Fibroblast of mammary gland (primary cell): ENCODE measurements around the gene CLDN7.
"Not testable (repeated sequence)": the region's sequence is repeated elsewhere in the genome, so short reads cannot be mapped to it uniquely, and the experiment has no call there.

Experiments used
- DNase-seq: peaks from one replicate; pipeline ENCODE4 v3.0.0-alpha.2; 2010; ENCODE audit warnings: low read depth
- H3K4me3 ChIP-seq: 2 replicates; pipeline ENCODE4 v1.5.1; 2011; ENCODE audit warnings: low read depth, mild to moderate bottlenecking, low read length, moderate library complexity; ENCODE audit not compliant: control insufficient read depth
- CTCF ChIP-seq: conservative IDR thresholded peaks from 2 replicates; pipeline ENCODE4 v1.5.1; 2011; ENCODE audit warnings: low read depth, low read length, inconsistent platforms; ENCODE audit not compliant: control insufficient read depth, insufficient read depth

The CLDN7 gene

GRCh38 chr17:7250695-7251627 is 11.3 kb downstream of the CLDN7 start:
- no peak for DNase-seq
- TF ChIP-seq CTCF: no peak
- H3K4me3 ChIP-seq: peak overlapping the region; percentile 94

DNA sequence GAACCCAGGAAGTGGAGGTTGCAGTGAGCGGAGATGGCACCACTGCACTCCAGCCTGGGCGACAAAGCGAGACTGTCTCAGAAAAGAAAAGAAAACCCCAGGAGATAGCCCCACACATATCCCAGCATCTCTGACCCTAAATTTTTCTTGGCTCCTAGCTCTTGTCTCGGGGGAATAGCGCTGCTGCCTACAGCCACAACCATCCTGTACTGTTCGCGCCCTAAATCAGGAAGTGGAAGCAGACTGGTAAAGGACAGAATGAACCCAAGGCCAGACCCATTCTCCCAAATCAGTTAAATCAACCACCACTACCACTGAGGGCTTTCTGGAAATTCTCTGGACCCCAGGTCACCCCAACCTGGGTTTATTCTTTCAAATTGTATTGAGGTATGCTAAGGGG is 12.4 kb downstream of the CLDN7 start:
- no peak for DNase-seq
- H3K4me3 ChIP-seq: peak overlapping the region; percentile 94
- no peak for TF ChIP-seq CTCF

DNA sequence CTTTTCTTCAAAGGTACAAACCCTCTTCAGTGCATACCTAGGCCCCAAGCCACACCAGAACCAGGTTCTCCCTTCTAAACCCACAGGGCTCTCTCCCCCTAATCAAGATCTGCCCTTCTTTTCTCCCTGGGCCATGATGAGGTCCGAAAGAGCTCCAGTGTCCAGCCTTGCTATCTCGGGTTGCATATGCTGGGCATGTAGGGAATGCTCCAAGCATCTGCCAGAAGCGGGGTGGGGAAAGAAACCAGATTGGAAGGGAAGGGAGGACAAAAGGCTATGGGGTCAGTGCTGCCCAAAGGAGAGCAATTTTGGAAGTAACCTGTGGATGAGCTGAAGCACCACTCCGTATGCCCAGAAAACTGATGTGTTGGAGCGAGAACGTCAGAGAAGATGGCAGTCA is 13.1 kb downstream of the CLDN7 start:
- H3K4me3 ChIP-seq: no peak overlapping the region
- DNase-seq: no peak

DNA sequence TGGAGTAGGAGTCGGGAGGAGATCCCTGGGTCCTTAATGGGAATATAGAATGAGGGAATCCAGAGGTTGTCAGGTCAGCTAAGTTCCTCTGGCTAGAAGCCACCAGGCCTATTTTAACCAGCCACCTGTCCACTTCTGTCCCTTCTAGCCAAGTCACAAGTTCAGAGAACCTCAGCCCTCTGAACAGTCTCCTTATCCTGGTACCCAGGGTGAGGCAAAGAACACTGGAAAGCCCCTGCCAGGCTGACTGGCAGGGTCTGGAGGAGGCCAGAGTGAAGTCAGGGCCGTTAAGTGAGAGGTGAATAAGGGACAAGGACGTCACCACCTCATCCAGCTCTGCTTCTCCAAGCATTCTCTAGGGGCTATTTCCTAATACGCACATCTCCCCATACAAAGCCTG is 13.5 kb downstream of the CLDN7 start:
- no peak overlapping the region for H3K4me3 ChIP-seq
- TF ChIP-seq CTCF: no peak
- DNase-seq: no peak

More for the DNA sequence above, 13.1 kb downstream of the CLDN7 start:
- no peak for TF ChIP-seq CTCF

GRCh38 chr17:7246779-7247178 is 15.5 kb downstream of the CLDN7 start:
- TF ChIP-seq CTCF: no peak
- no peak for DNase-seq
- H3K4me3 ChIP-seq: no peak overlapping the region

- not testable (repeated sequence) for DNase-seq, H3K4me3 ChIP-seq
These were observed 18.4 kb downstream of the CLDN7 start for GRCh38 chr17:7243838-7244237.

DNA sequence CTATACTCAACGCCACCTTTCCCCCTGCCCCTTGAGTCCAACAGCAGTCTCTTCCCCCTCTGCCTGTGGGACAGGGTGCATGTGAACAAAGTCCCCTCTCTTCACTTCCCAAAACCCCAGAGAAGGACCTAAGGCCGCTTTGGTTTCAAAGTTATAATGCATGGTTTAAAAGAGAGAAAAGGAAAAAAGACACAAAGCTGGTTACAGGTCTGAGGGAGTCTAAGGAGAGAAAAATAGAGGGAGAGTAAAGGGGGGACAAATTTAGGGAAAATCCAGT is 18.9 kb downstream of the CLDN7 start:
- H3K4me3 ChIP-seq: peak overlapping the region; percentile 74
- no peak for TF ChIP-seq CTCF
- no peak for DNase-seq
